ENCODE results near the gene USP15. TPM values are rescaled to one million over a fixed set of nuclear protein-coding genes. Genes with fewer than 3 reads are reported as not detected.

The USP15 gene
- total RNA-seq, 2 experiments from 2014 or later: 87.2 to 98.0 TPM

DNA sequence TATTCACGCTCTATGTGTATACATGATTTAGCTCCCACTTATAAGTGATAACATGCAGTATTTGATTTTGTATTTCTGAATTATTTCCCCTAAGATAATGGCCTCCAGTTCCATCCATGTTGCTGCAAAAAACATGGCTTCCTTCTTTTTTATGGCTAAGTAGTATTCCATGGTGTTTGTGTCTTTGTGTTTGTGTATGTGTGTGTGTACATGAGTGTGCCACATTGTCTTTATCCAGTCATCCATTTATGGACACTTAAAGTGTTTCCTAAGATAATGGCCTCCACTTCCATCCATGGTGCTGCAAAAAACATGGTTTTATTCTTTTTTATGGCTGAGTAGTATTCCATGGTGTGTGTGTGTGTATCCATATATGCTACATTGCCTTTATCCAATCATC, 25.1 kb downstream of the USP15 start:
- Mint-ChIP-seq H3K27ac (peak overlapping the region; percentile 58), H3K9me3 (ENCODE audit: low read depth) (peaks cover 23% of the 10 kb centered on the region), H3K4me1 (peaks cover 85% of the 10 kb centered on the region), H3K27me3 (no peaks in the 10 kb centered on the region), H3K36me3 (ENCODE audit: low read depth) (peaks cover 53% of the 10 kb centered on the region), H3K4me3 (no peak overlapping the region)
- DNase-seq (no peak), ATAC-seq (no peak)
- intact Hi-C loops (cut with DNase I, micrococcal nuclease): no loop called here
- ChIA-PET POLR2A (no interaction called here), CTCF (no interaction called here)

- intact Hi-C loops (cut with DNase I, micrococcal nuclease): no loop called here
- H3K4me3 Mint-ChIP-seq: no peak overlapping the region
- POLR2A ChIA-PET: no interaction called here
- H3K4me1 Mint-ChIP-seq: peaks cover 86% of the 10 kb centered on the region
- DNase-seq (no peak), ATAC-seq (no peak)
- H3K9me3 Mint-ChIP-seq (ENCODE audit: low read depth): peaks cover 32% of the 10 kb centered on the region
- H3K27ac Mint-ChIP-seq: peak overlapping the region; percentile 15
- no peaks in the 10 kb centered on the region for H3K27me3 Mint-ChIP-seq
- CTCF ChIA-PET: no interaction called here
- peaks cover 65% of the 10 kb centered on the region for H3K36me3 Mint-ChIP-seq (ENCODE audit: low read depth)
Observed at GRCh38 chr12:62288328-62288727, 28.1 kb downstream of the USP15 start.

DNA sequence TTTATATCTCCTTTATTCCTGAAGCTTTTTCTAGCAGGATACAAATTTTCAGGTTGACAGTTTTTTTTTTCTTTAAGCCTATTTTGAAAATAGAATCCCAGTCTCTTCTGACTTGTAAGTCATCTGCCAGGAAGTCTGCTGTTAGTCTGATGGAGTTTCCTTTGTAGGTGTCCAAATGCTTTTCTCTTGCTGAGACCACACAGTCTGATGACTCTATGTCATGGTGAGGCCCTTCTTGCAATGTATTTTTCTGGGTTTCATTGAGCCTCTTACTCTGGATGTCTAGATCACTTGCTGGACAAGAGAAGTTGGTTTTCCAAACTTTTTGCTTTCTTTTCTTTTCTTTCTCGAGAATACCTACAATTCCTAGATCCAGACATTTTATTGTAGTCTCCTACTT, 30.6 kb downstream of the USP15 start:
- intact Hi-C loops (cut with DNase I, micrococcal nuclease): loop anchor here (1.0 to 2.0 kb wide), 2 partner anchors 27 to 30 kb away; partner anchors contain the start of gene USP15 (in 1 of the 2)
- peaks cover 69% of the 10 kb centered on the region for H3K36me3 Mint-ChIP-seq (ENCODE audit: low read depth)
- ChIA-PET POLR2A (no interaction called here), CTCF (interaction anchor here (0.6 to 2.1 kb wide), 3 partner anchors 12 to 227 kb away, joined by 3 to 7 read pairs (median 4); no protein-coding TSS in a partner anchor)
- no peaks in the 10 kb centered on the region for H3K27me3 Mint-ChIP-seq
- ATAC-seq: no peak
- no peak for DNase-seq
- H3K9me3 Mint-ChIP-seq (ENCODE audit: low read depth): peaks cover 29% of the 10 kb centered on the region
- H3K27ac Mint-ChIP-seq: peak overlapping the region; percentile 71
- no peak overlapping the region for H3K4me3 Mint-ChIP-seq
- H3K4me1 Mint-ChIP-seq: peaks cover 79% of the 10 kb centered on the region

DNA sequence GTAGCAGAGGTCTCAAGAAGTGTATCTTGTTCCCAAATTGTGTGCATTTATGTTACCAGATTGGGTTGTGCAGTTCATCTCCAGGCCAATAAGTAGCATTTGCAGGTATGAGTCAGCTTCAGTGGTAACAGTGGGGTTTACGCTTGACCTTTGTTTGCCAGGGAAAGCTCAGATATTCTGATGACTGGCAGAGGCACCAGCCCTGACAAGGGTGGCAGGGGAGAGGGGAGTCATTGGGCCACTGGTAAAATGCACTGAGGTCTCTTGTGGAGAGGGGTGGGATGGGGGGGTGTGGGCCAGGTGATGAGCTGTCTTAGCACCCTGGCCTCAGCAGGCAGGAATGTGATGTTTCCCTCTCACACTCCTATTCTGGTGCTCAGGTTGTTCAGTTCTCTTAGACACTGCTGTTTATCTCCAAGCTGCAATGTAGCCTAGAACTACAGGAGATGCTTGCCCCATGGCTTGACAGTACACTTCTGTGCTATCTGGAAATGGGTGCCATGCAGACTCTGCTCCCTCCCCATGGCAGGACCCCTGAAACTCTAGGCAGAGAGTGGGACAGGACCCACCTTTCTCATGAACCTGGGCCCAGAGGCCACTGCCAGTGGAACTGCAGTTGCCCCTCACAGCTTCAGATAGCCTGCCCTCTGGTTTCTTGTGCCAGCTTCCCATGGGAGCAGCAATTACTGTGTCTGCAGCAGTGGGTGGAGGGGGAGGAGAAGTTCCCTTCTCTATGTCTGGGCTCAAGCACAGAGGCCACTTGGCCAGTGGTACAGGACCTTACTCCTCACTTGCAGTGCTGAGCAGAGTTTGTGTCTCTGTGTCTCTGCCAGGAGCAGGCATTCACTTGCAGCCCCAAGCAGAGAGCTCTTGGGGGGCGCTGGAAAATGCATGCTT, 31.9 kb downstream of the USP15 start:
- DNase-seq: peak; percentile 56
- Mint-ChIP-seq H3K36me3 (ENCODE audit: low read depth) (peaks cover 71% of the 10 kb centered on the region), H3K27me3 (no peaks in the 10 kb centered on the region), H3K27ac (peak overlapping the region; percentile 53), H3K4me3 (no peak overlapping the region), H3K4me1 (peaks cover 76% of the 10 kb centered on the region), H3K9me3 (ENCODE audit: low read depth) (peaks cover 27% of the 10 kb centered on the region)
- ATAC-seq: peak; percentile 86
- intact Hi-C loops (cut with DNase I, micrococcal nuclease): loop anchor here (1.0 to 2.0 kb wide), 2 partner anchors 28 to 31 kb away; partner anchors contain the start of gene USP15 (in 1 of the 2)
- ChIA-PET CTCF (interaction anchor here (1.1 to 2.1 kb wide), 3 partner anchors 7 to 21 kb away, joined by 3 to 7 read pairs (median 4); no protein-coding TSS in a partner anchor), POLR2A (no interaction called here)

GRCh38 chr12:62292761-62293344, 32.6 kb downstream of the USP15 start:
- Mint-ChIP-seq H3K27me3 (no peaks in the 10 kb centered on the region), H3K27ac (no peak overlapping the region), H3K9me3 (ENCODE audit: low read depth) (peaks cover 26% of the 10 kb centered on the region), H3K4me3 (no peak overlapping the region), H3K36me3 (ENCODE audit: low read depth) (peaks cover 72% of the 10 kb centered on the region), H3K4me1 (peaks cover 76% of the 10 kb centered on the region)
- intact Hi-C loops (cut with DNase I, micrococcal nuclease): no loop called here
- no peak for ATAC-seq
- DNase-seq: no peak
- POLR2A ChIA-PET: interaction anchor here (0.6 kb wide), 1 partner anchor 48 kb away, joined by 3 read pairs; no protein-coding TSS in a partner anchor
- CTCF ChIA-PET: interaction anchor here (1.6 to 2.1 kb wide), 2 partner anchors 8 to 14 kb away, joined by 4 to 7 read pairs; no protein-coding TSS in a partner anchor

DNA sequence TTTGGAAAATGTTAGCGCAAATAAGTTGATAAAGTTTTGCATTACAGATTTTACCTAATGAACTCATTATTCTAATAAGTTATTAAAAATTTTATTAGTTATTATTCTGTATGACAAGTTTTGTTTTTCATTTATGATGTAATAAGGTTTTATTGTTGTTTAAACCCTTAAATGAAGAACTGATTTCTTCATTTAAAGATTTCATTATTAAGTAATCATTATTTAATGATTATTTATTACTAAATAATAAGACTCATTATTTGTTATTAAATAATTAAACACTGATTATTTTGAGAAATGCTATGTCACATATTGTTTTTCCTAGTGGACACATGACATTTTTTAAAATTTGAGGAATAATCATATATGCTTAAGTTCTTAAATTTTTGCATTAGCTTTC, 34.2 kb downstream of the USP15 start:
- peaks cover 72% of the 10 kb centered on the region for H3K36me3 Mint-ChIP-seq (ENCODE audit: low read depth)
- H3K27me3 Mint-ChIP-seq: no peaks in the 10 kb centered on the region
- DNase-seq (no peak), ATAC-seq (no peak)
- H3K4me3 Mint-ChIP-seq: no peak overlapping the region
- H3K9me3 Mint-ChIP-seq (ENCODE audit: low read depth): peaks cover 19% of the 10 kb centered on the region
- peaks cover 71% of the 10 kb centered on the region for H3K4me1 Mint-ChIP-seq
- ChIA-PET POLR2A (no interaction called here), CTCF (no interaction called here)
- H3K27ac Mint-ChIP-seq: no peak overlapping the region
- intact Hi-C loops (cut with DNase I, micrococcal nuclease): no loop called here

- ATAC-seq: no peak
- Mint-ChIP-seq H3K36me3 (ENCODE audit: low read depth) (peaks cover 69% of the 10 kb centered on the region), H3K9me3 (ENCODE audit: low read depth) (peaks cover 6% of the 10 kb centered on the region), H3K27me3 (no peaks in the 10 kb centered on the region), H3K27ac (peak overlapping the region; percentile 48), H3K4me3 (no peak overlapping the region), H3K4me1 (peaks cover 70% of the 10 kb centered on the region)
- DNase-seq: no peak
- ChIA-PET POLR2A (no interaction called here), CTCF (no interaction called here)
- intact Hi-C loops (cut with DNase I, micrococcal nuclease): no loop called here
Observed at GRCh38 chr12:62296001-62296400, 35.8 kb downstream of the USP15 start.

- ChIA-PET CTCF (interaction anchor here (0.6 to 1.1 kb wide), 3 partner anchors 26 to 91 kb away, joined by 3 to 4 read pairs (median 3); no protein-coding TSS in a partner anchor), POLR2A (no interaction called here)
- H3K9me3 Mint-ChIP-seq (ENCODE audit: low read depth): peaks cover 10% of the 10 kb centered on the region
- no peaks in the 10 kb centered on the region for H3K27me3 Mint-ChIP-seq
- H3K4me1 Mint-ChIP-seq: peaks cover 65% of the 10 kb centered on the region
- ATAC-seq: no peak
- H3K36me3 Mint-ChIP-seq (ENCODE audit: low read depth): peaks cover 73% of the 10 kb centered on the region
- DNase-seq: no peak
- no peak overlapping the region for H3K27ac Mint-ChIP-seq
- no peak overlapping the region for H3K4me3 Mint-ChIP-seq
- intact Hi-C loops (cut with DNase I, micrococcal nuclease): no loop called here
Observed at GRCh38 chr12:62297321-62297720, 37.1 kb downstream of the USP15 start.

GRCh38 chr12:62299617-62300016, 39.4 kb downstream of the USP15 start:
- DNase-seq: no peak
- no peaks in the 10 kb centered on the region for H3K27me3 Mint-ChIP-seq
- H3K27ac Mint-ChIP-seq: no peak overlapping the region
- H3K4me1 Mint-ChIP-seq: peaks cover 59% of the 10 kb centered on the region
- intact Hi-C loops (cut with DNase I, micrococcal nuclease): loop anchor here in 1 of 2 experiments (2.0 kb wide), 1 partner anchor 19 kb away; no protein-coding TSS in a partner anchor
- H3K36me3 Mint-ChIP-seq (ENCODE audit: low read depth): peaks cover 84% of the 10 kb centered on the region
- ChIA-PET CTCF (interaction anchor here (1.0 kb wide), 1 partner anchor 16 kb away, joined by 4 read pairs; no protein-coding TSS in a partner anchor), POLR2A (no interaction called here)
- H3K4me3 Mint-ChIP-seq: no peak overlapping the region
- no peak for ATAC-seq
- H3K9me3 Mint-ChIP-seq (ENCODE audit: low read depth): peaks cover 14% of the 10 kb centered on the region

DNA sequence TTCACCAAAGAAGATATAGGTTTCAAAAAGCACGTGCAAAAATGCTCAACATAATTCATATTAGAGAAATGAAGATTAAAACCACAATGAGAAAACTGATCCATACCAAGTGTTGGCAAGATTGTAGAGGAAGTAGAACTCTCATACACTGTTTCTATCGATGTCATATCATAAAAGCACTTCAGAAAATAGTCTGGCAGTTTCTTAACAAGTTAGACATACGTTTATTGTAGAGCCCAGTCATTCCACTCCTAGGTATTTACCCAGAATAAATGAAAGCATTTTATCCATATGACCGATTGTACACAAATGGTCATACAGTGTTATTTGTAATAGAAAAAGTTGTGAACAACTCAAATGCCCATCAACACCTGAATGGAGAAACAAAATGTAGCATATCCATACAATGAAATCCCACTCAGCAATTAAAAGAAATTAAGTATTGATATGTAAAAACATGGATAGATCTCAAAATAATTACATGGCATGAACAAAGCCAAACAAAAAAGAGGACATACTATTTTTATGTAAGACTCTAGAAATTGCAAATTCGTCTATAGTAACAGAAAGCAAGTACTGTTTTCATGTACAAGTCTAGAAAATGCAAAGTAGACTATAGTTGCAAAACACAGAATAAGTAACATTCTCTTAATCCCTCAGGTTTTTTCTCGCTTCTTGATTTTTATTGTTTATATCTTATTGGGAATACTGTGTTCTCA, 41.0 kb downstream of the USP15 start:
- peak overlapping the region; percentile 19 for H3K27ac Mint-ChIP-seq
- ATAC-seq: peak; percentile 66
- POLR2A ChIA-PET: no interaction called here
- no peaks in the 10 kb centered on the region for H3K27me3 Mint-ChIP-seq
- CTCF ChIA-PET: interaction anchor here (0.9 kb wide), 1 partner anchor 55 kb away, joined by 3 read pairs; no protein-coding TSS in a partner anchor
- intact Hi-C loops (cut with DNase I, micrococcal nuclease): loop anchor here in 1 of 2 experiments (2.0 kb wide), 1 partner anchor 18 kb away; no protein-coding TSS in a partner anchor
- H3K4me1 Mint-ChIP-seq: peaks cover 55% of the 10 kb centered on the region
- H3K4me3 Mint-ChIP-seq: no peak overlapping the region
- H3K36me3 Mint-ChIP-seq (ENCODE audit: low read depth): peaks cover 84% of the 10 kb centered on the region
- no peak for DNase-seq
- H3K9me3 Mint-ChIP-seq (ENCODE audit: low read depth): peaks cover 16% of the 10 kb centered on the region

DNA sequence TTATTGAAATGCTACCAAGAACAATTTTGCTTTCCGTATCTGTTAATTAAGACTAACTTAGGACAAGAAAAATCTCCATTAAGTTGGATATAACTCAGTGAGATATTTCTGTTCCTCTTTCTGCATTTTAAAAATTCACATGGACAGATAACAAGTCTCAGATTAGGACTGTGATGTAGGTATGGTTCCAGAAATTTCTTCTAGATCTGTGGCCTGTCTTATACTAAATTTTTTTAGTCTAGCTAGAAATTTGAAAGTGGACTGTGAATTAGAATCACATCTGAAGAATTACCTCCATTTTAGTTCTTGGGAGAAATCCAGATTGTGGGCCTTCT, 41.6 kb downstream of the USP15 start:
- Mint-ChIP-seq H3K4me1 (peaks cover 54% of the 10 kb centered on the region), H3K36me3 (ENCODE audit: low read depth) (peaks cover 84% of the 10 kb centered on the region), H3K27ac (no peak overlapping the region), H3K4me3 (no peak overlapping the region), H3K27me3 (no peaks in the 10 kb centered on the region), H3K9me3 (ENCODE audit: low read depth) (peaks cover 16% of the 10 kb centered on the region)
- POLR2A ChIA-PET: no interaction called here
- intact Hi-C loops (cut with DNase I, micrococcal nuclease): loop anchor here in 1 of 2 experiments (2.0 kb wide), 1 partner anchor 17 kb away; no protein-coding TSS in a partner anchor
- ATAC-seq (no peak), DNase-seq (no peak)
- CTCF ChIA-PET: no interaction called here
